Ovary (tissue), 9 donors: ENCODE results near the gene NBPF9. TPM values are rescaled to one million over a fixed set of nuclear protein-coding genes. Genes with fewer than 3 reads are reported as not detected.
"Not testable (repeated sequence)": the region's sequence is repeated elsewhere in the genome, so short reads cannot be mapped to it uniquely, and the experiment has no call there.

Source experiments
- DNase-seq, 5 donors: peaks; one replicate each; pipeline ENCODE4 v3.0.0-alpha.2; 2019 to 2020
- H3K27ac ChIP-seq, 2 donors: fragments of 200-600 bp; one replicate each; pipeline versions ENCODE4 v1.5.1 to v1.8.0; 2019 to 2022
- H3K27me3 ChIP-seq: fragments of 200-600 bp; one replicate; pipeline ENCODE4 v1.8.0; 2022
- H3K36me3 ChIP-seq: fragments of 200-600 bp; sonication (generic); one replicate; pipeline ENCODE4 v1.5.1; 2019
- H3K4me1 ChIP-seq: one replicate; pipeline ENCODE4 v1.8.1; 2013; ENCODE audit warnings: mild to moderate bottlenecking, moderate library complexity; ENCODE audit not compliant: insufficient read depth
- H3K4me3 ChIP-seq: fragments of 200-600 bp; sonication (generic); one replicate; pipeline ENCODE4 v1.5.1; 2017
- H3K9me3 ChIP-seq, 2 donors: fragments of 200-600 bp in 1 of 2; sonication (generic) in 1 of 2; one replicate each; pipeline versions ENCODE4 v1.5.1 to v1.8.1; 2013 to 2019; ENCODE audit warnings: mild to moderate bottlenecking in 1 of 2, moderate library complexity in 1 of 2
- WGBS, 3 donors: extraction: QIAGEN DNeasy Blood & Tissue Kit in 1 of 3; methylation state at CpG; one replicate each; pipeline versions ENCODE4 v1.1.5 to v1.1.7; 2013 to 2017; 5-methylcytosine and 5-hydroxymethylcytosine counted together
- intact Hi-C, 4 donors: fragments of 100-400 bp; cut with DNase I; formaldehyde crosslinking; loops; one replicate each; pipeline versions ENCODE4 v1.11.0 to v1.15.1; 2022 to 2023
- polyA plus RNA-seq, 2 donors: library from polyadenylated mRNA; stranded (reverse); fragments of 200-250 nt in 1 of 2; fragments of 350-450 nt in 1 of 2; fragmentation: Illumina TruSeq in 1 of 2; extraction: RNeasy Lipid Tissue Mini Kit (QIAGEN cat#74804) in 1 of 2; gene quantifications; one replicate each; pipeline ENCODE4 v1.2.3, GENCODE V29; 2013 to 2014
- total RNA-seq, 7 donors: library from RNA; depleted of rRNA in 2 of 7; stranded (reverse); fragments of >200 nt in 2 of 7; fragmentation: NEBNext Ultra II Directional in 3 of 7; extraction: Animal tissue kit (Norgen Biotek cat#: 25700) in 3 of 7; gene quantifications; one replicate each; pipeline versions ENCODE4 v1.1.0 to v1.2.4, GENCODE V29; 2016 to 2023
- donor health status: DM: no; HTN: no; CAD: no; lungs with moderate emphysema.
- donor health status: DM: no; HTN: no; CAD: no.
- donor health status: Bipolar disorder and iron deficiency.
- donor health status: DM: yes; HTN: yes; CAD: no.
- donor health status: DM: no; HTN: no; CAD: no.
- donor health status: DM: yes; HTN: yes; CAD: no.

NBPF9 gene
- total and polyA plus RNA-seq, 9 donors, result 8.0 to 20.3 (median 14.9) TPM

DNA sequence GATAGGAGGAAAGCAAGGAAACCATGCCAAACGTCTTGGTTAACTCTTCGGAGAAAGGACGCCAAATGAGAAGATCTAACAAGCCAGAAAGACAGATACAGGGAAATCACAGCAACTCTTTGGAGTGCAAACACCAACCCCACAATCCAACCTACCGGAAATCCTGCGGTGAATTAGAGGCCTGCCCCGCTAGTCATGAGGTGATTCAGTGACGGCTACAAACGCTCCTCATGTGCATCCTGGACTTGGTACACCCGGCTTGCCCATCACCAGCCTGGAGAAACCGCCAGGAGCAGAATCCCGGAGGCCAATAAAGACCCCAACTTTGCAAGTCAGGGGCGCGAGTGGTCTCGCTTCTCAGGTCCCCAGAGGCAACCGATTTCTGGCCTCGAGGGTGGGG is 777 bp downstream of the NBPF9 start:
- 0 to 1% methylated on average over 8 of the region's 16 CpGs; no CpG with 5 or more reads in 1 of the 3 donors for WGBS, 3 donors
- intact Hi-C loops, H3K4me1 ChIP-seq, H3K9me3 ChIP-seq, H3K27ac ChIP-seq, H3K36me3 ChIP-seq, H3K27me3 ChIP-seq, H3K4me3 ChIP-seq: not testable (repeated sequence)
- peak in 1 of 5 donors; percentile 18 for DNase-seq

DNA sequence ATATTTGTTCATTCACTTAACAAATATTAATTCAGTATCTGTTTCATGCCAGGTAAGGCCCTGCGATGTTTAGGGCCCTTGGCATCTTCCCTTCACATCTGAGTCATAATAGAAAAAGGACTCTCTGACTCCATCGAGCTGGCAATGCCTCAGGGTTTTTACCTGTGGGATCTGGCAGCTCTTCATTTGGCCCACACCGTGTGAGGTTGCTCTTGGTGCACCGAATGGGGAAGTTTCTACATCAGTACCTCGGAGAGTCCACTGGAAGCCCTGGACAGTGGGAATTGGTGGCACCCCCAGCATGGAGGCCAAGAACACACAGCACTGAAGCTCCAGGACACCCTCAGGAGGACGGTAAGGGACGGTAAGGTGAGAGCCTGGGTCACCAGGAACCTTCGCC is 5.1 kb downstream of the NBPF9 start:
- WGBS, 3 donors, result 92 to 94% methylated on average over 3 to 6 of the region's 8 CpGs; no CpG with 5 or more reads in 1 of the 3 donors
- intact Hi-C loops, H3K9me3 ChIP-seq, H3K36me3 ChIP-seq, H3K27me3 ChIP-seq, H3K27ac ChIP-seq, H3K4me1 ChIP-seq, H3K4me3 ChIP-seq, DNase-seq: not testable (repeated sequence)

DNA sequence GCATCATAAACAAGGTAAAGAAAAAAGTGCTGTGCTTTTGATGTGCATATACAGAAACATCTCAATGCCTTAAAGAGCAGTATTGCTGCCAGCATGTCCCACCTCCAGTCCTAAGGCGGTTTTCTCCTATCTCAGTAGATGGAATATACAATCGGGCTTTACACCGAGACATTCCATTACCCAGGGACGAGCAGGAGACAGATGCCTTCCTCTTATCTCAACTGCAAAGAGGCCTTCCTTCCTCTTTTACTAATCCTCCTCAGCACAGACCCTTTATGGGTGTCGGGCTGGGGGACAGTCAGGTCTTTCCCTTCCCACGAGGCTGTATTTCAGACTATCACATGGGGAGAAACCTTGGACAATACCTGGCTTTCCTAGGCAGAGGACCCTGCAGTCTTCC is 10.2 kb downstream of the NBPF9 start:
- H3K9me3 ChIP-seq, H3K36me3 ChIP-seq, intact Hi-C loops, H3K4me3 ChIP-seq, H3K27me3 ChIP-seq, H3K27ac ChIP-seq, H3K4me1 ChIP-seq, DNase-seq: not testable (repeated sequence)
- WGBS, 3 donors, result 70 to 85% (median 79%) methylated on average over 6 of the region's 6 CpGs

DNA sequence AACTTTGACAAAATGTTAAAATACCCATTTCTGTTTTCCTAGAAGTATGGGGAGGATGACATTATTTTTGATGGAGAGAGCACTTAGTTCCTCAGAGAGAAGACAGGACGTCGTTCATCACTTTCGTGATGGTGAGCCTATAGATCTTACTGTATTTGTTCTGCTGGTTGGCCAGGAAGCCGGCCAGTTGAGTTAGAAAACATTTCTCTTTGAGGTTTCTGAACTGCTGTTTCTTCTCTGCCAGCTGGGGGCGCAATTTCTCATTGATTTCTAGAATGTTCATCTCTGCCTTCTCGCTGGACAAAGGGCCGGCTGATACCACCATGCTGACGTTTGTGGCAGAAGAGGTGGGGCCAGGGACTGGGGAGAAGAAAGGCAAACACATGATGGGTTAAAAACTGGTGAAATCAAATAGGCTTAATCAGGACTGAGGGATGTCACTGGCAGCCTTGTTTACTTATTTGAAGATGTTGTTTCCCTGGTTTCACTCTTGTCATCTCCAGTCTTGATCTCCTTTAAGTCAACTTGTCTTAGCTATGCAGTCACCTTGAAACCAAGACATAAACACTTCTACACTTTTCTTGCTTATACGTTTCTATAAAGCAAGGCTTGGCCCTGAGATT is 27.7 kb downstream of the NBPF9 start:
- H3K4me3 ChIP-seq, H3K27me3 ChIP-seq, H3K9me3 ChIP-seq, H3K36me3 ChIP-seq, intact Hi-C loops, H3K27ac ChIP-seq, H3K4me1 ChIP-seq, DNase-seq: not testable (repeated sequence)
- 60 to 75% (median 71%) methylated on average over 4 to 5 of the region's 9 CpGs for WGBS, 3 donors

DNA sequence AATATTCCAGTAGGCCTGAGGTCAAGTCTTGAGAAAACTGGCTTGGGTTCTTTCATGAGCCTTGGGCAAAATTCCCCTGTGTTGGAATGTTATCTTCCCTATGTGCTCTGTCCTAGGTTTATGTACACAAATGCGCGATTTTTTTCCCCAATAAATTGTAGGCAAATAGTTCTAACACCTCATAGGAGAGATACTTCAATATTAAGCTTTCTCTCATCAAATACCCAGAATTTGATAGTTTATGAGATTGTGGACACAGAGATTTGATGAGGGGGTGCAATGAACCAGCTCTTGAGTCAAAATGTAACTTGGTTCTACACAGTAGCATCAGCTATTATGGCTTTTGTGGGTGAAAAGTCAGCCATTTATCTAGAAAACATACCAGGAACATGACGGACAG is 38.7 kb downstream of the NBPF9 start:
- H3K4me3 ChIP-seq, H3K27ac ChIP-seq, H3K4me1 ChIP-seq, DNase-seq, H3K9me3 ChIP-seq, intact Hi-C loops, H3K36me3 ChIP-seq, H3K27me3 ChIP-seq: not testable (repeated sequence)
- WGBS, 3 donors, result 75 to 96% (median 87%) methylated on average over 3 of the region's 3 CpGs

DNA sequence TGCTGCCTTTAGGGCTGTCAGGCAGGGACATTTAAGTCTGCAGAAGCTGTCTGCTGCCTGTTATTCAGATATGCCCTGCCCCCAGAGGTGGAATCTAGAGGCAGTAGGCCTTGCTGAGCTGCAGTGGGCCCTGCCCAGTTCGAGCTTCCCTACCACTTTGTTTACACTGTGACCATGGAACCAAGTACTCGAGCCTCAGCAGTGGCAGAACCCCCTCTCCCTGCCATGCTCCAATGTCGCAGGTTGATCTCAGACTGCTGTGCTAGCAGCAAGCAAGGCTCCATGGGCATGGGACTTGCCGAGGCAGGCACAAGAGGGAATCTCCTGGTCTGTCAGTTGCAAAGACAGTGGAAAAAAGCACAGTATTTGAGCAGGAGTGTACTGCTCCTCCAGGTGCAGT is 60.3 kb downstream of the NBPF9 start:
- H3K4me3 ChIP-seq, H3K4me1 ChIP-seq, H3K9me3 ChIP-seq, H3K27me3 ChIP-seq, H3K36me3 ChIP-seq, DNase-seq, H3K27ac ChIP-seq, intact Hi-C loops: not testable (repeated sequence)
- 74% methylated on average over 3 of the region's 4 CpGs; no CpG with 5 or more reads in 2 of the 3 donors for WGBS, 3 donors

DNA sequence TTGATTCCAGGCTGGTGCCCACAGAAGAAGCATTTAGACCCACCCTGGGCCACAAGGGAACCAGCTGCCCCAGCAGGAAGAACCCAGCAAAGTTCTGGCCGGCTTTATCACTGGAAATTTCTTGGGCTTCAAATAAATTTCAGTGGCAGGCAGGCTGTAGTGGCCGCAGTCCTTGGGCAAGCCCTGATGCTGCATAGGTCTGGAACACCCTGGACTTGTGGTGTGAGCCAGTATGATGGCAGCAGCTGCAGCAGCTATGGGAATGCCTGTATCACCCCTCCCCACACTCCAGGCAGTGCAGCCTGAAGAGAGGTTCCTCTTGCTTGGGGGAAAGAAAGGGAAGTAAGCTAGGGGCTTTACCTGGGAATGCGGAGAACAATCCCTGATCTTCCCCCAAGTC is 69.4 kb downstream of the NBPF9 start:
- H3K27ac ChIP-seq, H3K4me1 ChIP-seq, intact Hi-C loops, H3K27me3 ChIP-seq, H3K9me3 ChIP-seq, DNase-seq, H3K4me3 ChIP-seq, H3K36me3 ChIP-seq: not testable (repeated sequence)
- WGBS, 3 donors, result 75% methylated on average over 2 of the region's 3 CpGs; no CpG with 5 or more reads in 2 of the 3 donors

DNA sequence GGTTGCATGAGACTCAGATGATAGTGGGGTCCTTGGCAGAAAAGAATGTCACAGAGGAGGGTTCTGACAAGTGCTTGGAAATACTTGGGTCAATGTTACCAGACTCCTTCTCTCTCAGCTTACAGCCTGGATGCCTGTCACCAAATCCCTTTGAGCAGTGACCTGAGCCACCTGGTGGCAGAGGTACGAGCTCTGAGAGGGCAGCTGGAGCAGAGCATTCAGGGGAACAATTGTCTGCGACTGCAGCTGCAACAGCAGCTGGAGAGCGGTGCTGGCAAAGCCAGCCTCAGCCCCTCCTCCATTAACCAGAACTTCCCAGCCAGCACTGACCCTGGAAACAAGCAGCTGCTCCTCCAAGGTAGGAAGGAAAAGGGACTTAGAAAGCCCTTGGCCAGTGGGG is 79.0 kb downstream of the NBPF9 start:
- DNase-seq, intact Hi-C loops, H3K4me3 ChIP-seq, H3K36me3 ChIP-seq, H3K27ac ChIP-seq, H3K9me3 ChIP-seq, H3K4me1 ChIP-seq, H3K27me3 ChIP-seq: not testable (repeated sequence)
- 0% methylated on average over 1 of the region's 3 CpGs; no CpG with 5 or more reads in 2 of the 3 donors for WGBS, 3 donors

DNA sequence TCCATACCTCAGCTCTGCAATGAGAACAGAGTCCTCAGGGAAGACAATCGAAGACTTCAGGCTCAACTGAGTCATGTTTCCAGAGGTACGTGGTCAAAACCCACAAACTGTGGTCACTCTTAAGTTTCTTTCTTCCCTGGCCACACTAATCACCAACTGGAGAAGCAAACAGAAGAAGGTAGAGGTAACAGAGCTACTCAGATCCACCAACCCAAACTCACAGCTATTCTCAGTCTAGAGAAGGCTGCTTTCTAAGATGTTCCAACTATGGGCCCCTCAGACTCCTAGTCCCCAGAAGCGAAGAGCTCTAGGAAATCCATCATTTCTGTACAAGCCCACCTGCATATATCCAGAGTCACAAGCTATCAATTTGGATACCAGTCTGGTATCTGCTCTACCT is 84.8 kb downstream of the NBPF9 start:
- H3K27me3 ChIP-seq, intact Hi-C loops, DNase-seq, H3K4me1 ChIP-seq, H3K9me3 ChIP-seq, H3K36me3 ChIP-seq, H3K27ac ChIP-seq, H3K4me3 ChIP-seq: not testable (repeated sequence)
- WGBS, 3 donors, result 91 to 100% (median 100%) methylated on average over 2 of the region's 3 CpGs

DNA sequence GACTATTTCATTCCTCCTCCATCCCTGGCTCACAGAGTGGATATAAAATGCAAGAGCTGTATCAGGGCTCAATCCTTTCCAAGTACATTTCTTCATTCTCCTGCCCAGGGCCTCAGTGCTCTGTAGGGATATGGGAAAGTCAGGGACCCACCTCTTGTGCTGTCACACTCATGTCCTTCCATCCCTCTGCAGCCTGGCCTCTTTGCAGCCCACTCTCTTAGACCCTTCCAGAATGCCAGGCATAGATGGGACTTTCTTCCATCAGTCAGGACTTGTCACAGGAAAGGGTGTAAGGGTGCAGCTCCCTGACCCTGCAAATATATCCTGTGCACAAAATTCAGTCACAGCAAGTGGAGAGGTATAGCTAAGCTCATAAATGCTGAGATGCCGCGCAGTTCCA is 86.7 kb downstream of the NBPF9 start:
- H3K9me3 ChIP-seq, H3K4me3 ChIP-seq, intact Hi-C loops, H3K36me3 ChIP-seq, H3K4me1 ChIP-seq, DNase-seq, H3K27me3 ChIP-seq, H3K27ac ChIP-seq: not testable (repeated sequence)
- 95 to 100% (median 100%) methylated on average over 2 of the region's 2 CpGs for WGBS, 3 donors

DNA sequence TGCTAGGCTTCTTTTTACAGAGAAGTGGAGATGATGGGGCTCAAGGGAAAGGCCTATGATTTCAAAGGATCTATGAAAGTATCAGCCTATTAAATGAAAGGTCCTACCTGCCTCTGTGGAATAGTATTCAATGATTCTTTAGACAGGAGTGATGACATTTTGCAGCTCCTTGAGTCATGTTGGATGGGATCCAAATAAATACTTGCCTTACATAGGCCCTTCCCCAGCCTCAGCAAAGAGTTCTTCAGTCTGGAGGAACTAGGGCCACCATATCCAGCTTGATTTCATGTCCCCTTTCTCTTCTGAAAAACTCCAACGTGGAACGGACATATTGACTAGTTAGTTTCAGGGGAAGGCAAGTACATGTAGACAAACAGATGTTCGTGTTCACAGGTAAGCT is 87.8 kb downstream of the NBPF9 start:
- H3K9me3 ChIP-seq, H3K4me3 ChIP-seq, intact Hi-C loops, H3K4me1 ChIP-seq, H3K36me3 ChIP-seq, H3K27me3 ChIP-seq, H3K27ac ChIP-seq, DNase-seq: not testable (repeated sequence)
- WGBS, 3 donors, result 83 to 92% (median 90%) methylated on average over 3 of the region's 3 CpGs

DNA sequence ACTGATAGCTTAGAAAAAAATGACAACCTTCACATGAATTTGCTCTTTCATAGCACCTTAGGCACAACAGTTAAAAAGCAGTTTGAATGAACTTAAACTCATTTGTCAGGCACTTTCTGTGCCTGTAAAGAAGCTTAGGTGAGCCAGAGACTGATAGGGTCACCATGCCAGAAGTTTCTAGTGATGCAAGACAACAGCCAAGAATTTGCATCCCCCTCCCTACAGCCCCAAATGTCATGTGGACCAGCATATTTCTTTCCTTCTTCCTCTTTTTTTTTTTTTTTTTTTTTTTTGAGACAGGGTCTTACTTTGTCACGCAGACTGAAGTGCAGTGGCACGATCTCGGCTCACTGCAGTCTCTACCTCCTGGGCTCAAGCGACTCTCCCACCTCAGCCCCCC is 89.8 kb downstream of the NBPF9 start:
- H3K4me1 ChIP-seq, H3K27ac ChIP-seq, H3K36me3 ChIP-seq, H3K9me3 ChIP-seq, intact Hi-C loops, H3K4me3 ChIP-seq, H3K27me3 ChIP-seq, DNase-seq: not testable (repeated sequence)
- 95 to 100% methylated on average over 4 of the region's 4 CpGs; no CpG with 5 or more reads in 1 of the 3 donors for WGBS, 3 donors
